ENCODE data around the gene GRIK4.

- TF ChIP-seq ELF4 (CRISPR knock-in tag; IDR thresholded peaks at IDR 0.05; ENCODE audit: low read depth) (no peak), CTCF (IDR thresholded peaks at IDR 0.05) (no peak), ETV6 (CRISPR knock-in tag; IDR thresholded peaks at IDR 0.05) (no peak), FOXJ3 (CRISPR knock-in tag; IDR thresholded peaks at IDR 0.05; ENCODE audit: borderline replicate concordance) (no peak), NFATC4 (CRISPR knock-in tag; IDR thresholded peaks at IDR 0.05) (no peak), HMGA2 (CRISPR knock-in tag; IDR thresholded peaks at IDR 0.05) (no peak), NFYB (CRISPR knock-in tag; conservative IDR thresholded peaks at IDR 0.05; ENCODE audit: low read depth) (no peak), ZNF512 (CRISPR knock-in tag; IDR thresholded peaks at IDR 0.05; ENCODE audit: borderline replicate concordance) (no peak), RELA (CRISPR knock-in tag; IDR thresholded peaks at IDR 0.05; ENCODE audit: borderline replicate concordance) (no peak)
Measured at GRCh38 chr11:120769906-120770305, 258.4 kb downstream of the GRIK4 start.

Data from WTC11 (cell line).